HG03439 (cell line): ENCODE data around the gene ROGDI.

Source experiments
- ATAC-seq: cut with Tn5 transposase; IDR thresholded peaks from one replicate; pipeline ENCODE4 v1.9.1; 2021; ENCODE audit warnings: mild to moderate bottlenecking, moderate library complexity; ENCODE audit not compliant: unreplicated experiment

ROGDI gene

DNA sequence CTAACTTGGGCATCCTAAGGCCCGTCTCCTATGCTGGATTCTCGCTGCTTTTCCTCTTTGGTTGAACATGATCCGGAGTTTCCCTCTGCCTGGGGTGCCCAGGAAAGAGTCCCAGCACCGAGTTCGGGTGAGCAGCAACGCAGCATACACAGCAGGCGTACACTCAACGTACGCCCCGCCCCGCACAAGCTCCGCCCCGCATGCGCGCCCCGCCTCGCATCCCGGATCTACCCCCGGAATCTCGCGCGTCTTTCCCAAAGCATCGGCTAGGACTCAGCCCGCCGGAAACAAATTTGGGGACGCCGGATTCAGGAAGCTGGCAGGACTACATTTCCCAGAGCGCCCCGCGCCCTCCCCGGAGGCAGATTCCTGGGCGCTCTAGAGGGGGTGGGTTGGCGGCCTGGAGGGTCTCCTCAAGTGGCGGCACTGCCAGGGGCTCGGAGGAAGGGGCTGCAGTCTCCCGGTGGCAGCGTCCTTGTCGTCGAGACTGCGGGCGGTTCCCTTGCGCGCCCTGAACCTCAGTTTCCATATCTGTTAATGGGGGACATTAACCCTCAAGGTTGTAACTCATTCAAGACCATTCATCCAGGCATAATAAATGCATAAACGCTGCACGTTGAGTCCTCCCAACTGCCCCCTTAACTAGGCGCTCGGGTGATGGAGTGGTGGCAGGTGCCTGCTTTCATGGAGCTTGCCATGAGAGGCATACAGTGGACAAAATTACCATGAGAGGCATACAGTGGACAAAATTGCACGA lies 33.7 kb downstream of the ROGDI start:
- peak; percentile 60 for ATAC-seq

- ATAC-seq, result peak; percentile 1
These were observed 34.4 kb downstream of the ROGDI start for GRCh38 chr16:4767872-4768548.

GRCh38 chr16:4766875-4767628 lies 35.4 kb downstream of the ROGDI start, which contains the start of gene ZNF500:
ZNF500 (minus strand) TSS chr16:4767162; CDS start chr16:4765978, 1,184 bp downstream.
- peak; percentile 80 for ATAC-seq

GRCh38 chr16:4765511-4766474 lies 36.6 kb downstream of the ROGDI start:
- no peak for ATAC-seq

GRCh38 chr16:4763791-4764190 lies 38.6 kb downstream of the ROGDI start:
- ATAC-seq, result no peak

DNA sequence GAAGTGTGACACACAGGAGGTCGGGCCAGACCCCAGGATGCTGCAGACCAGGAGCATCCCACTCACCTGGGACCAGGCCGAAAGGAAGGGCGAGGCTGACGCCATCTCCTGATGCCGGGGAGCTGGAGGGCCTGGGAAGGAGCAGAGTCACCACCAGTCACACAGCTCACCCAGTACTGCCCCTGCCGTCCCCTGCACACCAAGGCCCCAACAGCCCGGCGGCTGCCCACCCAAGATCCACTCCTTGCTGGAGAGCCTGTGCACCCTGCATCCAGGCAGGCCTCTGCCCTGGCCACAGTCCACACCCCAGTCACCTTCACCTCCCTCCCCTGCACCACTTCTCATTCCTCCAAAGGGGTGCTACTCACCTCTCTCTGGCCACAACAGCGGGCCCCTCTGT lies 40.2 kb downstream of the ROGDI start:
- ATAC-seq, result no peak

DNA sequence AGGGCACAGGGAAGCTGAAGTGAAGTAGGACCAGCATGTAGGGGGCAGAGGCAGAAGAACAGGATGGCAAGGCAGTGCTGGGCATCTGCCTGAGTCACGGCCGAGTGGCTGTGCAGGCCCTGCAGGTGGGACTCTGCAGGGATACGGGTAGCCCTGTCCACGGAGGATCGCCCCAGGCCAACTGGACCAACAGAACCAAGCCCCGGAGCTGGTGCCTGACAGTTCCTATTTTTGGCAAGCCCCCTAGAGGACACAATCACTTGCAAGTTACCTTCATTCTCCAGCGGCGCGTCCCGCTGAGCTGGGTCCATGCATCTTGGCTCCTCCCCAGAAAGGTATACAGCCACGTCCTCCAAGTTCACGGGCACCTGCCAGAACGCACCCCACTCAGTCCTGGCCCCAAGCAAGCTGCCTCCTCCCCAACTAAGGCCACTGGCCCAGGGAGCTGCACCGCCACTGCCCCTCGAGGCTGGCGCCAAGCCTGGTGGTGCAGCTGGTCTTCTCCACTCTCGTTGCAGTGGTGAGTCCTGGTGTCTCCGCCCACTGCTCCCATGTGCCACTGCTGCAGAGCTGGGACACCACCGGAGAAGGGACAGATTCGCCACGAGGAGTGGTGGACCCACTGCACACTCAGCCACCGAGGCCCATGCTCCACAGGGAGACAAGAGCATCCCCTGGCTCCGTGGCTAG lies 42.1 kb downstream of the ROGDI start:
- no peak for ATAC-seq

- no peak for ATAC-seq
These were observed 46.7 kb downstream of the ROGDI start for GRCh38 chr16:4755687-4756086.

GRCh38 chr16:4754865-4755264 lies 47.6 kb downstream of the ROGDI start:
- ATAC-seq, result no peak

- no peak for ATAC-seq
These were observed 49.2 kb downstream of the ROGDI start for GRCh38 chr16:4753227-4753626.

DNA sequence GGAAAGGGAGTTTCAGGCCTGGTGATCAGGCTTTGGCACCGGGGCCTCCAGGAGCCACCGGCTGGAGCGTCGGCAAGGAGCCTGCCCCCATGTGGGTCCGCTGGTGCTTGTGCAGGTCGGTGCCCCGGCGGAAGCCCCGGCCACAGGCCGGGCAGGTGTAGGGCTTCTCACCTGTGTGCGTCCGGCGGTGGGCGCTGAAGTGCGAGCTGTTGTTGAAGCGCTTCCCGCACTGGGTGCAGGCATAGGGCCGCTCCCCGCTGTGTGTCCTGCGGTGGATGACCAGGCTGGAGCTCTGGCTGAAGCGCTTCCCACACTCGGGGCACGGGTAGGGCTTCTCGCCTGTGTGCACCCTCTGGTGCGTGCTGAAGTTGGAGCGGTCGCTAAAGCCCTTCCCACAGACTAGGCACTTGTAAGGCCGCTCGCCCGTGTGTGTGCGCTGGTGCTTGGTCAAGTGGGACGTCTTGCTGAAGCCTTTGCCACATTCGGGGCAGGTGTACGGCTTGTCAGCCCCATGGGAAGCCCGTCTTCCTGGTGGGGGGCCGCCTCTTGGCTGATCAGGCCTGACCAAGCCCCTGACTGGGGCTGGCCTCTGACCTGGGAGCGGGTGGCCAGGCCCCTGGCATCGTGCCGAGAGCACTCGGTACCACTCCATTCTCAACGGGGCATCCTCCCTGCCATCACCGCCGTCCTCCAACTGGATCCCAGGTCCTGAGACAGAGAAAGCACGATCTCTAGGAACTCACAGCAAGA lies 49.9 kb downstream of the ROGDI start:
- no peak for ATAC-seq

DNA sequence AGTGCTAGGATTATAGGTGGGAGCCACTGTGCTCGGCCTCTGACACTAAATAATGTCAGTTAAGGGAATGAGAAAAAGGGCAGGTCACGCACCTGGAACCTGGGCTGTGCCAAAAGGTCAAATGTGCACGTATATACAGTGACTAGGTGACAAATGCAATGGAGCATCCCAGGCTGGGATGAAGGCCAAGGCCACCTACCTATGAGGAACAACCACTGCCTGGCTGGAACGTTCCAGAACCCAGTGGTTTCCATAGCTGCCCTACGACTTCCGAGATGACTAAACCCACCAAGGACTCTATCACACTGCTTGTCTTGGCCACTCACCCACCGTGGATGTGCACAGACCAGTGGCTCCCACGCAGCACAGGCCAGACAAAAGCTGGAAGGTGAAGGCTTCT lies 51.5 kb downstream of the ROGDI start:
- no peak for ATAC-seq

GRCh38 chr16:4749700-4750257 lies 52.7 kb downstream of the ROGDI start:
- ATAC-seq, result no peak

DNA sequence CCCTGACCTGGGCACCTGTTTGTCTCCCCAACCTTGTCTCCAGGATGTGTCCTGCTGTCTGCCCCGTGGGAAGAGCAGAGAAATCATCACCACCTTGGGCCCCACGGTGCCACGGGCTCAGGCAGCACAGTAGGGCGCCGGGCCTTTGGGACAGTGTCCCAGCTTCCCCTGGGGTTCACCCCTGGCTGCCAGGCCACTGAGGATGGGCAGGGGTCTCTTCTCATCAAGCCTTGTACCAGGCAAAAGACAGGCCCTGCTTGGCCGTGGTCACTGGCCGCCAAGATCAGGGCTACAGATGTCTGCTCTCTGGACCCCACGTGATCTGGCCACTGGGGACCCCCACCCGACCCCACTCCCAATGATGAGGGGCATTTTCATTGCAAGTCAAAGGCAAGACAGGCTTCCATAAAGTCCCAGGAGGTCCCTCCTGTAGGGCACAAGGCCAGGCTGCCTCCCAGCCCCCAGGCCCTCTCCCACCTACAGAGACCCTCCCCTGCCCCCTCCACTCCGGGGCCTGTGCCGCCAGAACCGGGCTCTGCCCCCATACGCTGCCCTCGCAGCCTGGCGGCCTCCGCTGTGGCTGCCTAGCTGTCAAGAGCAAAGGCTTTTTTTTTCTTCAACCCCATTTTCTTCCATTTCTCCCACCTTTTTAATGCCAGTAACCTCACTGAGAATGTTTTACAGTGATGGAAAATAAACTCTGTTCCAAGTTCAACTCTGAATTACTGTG lies 53.6 kb downstream of the ROGDI start:
- no peak for ATAC-seq

DNA sequence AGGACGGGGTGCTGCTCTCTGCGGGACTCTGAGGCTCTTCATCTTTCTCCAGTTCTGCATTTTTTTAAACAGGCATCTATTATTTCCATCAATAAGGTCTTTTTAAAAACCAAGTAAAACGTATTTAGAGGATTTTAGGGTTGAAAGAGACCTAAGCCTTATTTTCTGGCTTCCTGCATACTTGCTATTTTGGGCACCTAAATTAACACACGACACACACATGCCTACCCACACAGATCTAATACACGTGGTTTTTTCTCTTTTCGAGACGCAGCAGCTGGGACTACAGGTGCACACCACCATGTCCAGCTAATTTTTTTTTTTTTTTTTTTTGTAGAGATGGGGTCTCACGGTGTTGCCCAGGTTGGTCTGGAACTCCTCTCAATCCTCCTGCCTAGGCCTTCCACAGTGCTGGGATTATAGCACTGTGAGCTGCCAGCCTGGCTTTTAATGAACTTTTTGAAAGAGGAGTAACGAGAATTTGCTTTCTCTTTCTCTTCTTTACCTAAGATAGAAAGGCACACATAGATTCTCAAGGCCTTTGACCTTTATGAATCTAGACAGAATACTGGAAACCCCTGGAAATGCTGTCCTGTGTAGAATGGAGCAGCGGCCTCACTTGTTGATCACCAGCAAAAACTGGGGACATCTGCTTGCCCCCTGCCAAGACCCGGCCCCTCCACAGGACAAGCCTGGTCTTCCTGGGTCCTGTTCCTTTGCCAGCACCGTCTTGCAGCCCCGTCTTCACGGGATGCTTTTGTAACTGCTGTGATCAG lies 54.3 kb downstream of the ROGDI start:
- no peak for ATAC-seq

DNA sequence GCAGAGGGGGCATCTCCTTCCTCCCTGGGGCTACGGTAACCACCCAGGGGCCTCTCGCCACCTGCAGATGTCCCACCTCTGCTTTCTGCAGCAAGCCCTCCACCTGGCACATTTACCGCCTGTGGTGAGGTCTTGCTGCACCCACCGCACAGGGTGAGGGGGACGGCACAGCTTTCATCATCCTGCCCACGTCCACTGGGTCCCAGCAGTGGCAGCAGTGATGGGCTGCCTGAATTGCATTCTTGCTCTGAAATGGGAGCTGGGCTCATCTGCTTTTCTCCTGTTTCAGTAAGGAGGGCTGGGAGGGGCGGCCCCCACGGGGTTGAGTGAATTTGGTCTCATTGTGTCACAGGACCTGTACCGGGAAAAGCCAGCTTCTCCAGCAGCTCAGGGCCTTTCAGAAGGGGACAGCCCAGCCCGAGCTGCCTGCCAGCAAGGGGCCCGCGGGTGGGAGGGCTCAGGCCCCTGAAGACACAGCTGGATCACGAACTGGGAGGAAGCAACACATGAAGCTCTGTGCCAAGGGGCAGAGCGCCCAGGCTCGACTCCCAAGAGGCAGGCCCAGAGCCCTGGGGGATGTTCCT lies 55.4 kb downstream of the ROGDI start:
- ATAC-seq, result no peak
